Measurements from ENCODE around the gene HACD4.

HACD4 gene

DNA sequence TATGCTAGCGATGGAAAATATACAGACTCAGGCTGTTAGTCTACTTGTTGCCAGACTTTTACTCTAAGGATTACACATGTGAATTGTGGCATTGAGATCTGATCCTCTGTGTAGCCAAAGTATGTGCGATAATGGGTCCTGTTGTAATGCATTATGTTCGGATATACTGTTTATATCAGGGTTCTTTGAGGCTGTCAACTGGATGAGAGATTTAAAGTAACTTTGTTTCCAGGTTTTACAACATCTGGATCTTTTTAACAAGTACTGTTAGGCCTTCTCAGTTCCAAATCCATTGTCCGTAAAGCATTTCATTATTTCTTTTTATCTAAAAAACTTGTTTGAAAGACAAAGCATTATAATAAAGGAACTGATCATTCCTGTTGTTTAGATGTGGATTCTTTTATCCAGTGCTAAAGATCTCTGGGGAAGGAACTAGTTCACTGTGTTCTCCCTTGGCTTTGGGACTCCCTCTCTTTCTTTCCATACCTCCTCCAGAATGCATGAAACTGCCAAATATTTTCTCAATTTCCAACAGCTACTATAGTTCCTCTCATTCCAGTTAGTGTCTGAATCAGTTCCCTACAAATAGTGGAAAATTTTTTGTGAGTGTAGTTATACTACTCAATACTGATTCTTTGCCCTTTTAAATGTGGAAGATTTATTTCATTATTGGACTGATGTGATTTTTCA is 68.8 kb downstream of the HACD4 start:
- DNase-seq, result no peak

GRCh38 chr9:20950707-20951106 is 80.7 kb downstream of the HACD4 start:
- DNase-seq, result no peak
